Measurements from ENCODE around the gene NUPR2. TPM values are rescaled to one million over a fixed set of nuclear protein-coding genes. Genes with fewer than 3 reads are reported as not detected.

Gene NUPR2
- total and polyA plus RNA-seq, 2 of the 8 experiments (the other 6 are each of a cell fraction or from before 2014, with no cell fraction given): not detected

DNA sequence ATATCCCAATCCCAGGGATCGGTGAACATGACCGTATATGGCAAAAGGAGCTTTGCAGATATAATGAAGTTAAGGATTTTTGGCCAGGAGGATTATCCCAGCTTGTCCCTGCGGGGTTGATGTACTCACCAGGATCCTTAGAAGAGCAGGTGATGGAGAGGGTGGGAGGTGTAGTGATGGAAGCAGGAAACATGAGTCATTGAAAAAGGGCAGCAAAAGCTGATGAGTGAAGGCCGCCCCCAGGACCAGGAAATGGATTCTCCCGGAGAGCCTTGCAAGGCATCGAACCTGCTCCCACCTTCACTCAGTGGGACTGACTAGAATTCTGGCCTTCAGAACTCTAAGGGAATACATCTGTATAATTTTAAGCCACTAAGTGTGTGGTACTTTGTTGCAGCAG, 5.2 kb upstream of the NUPR2 start:
- H4K5ac ChIP-seq (ENCODE audit: insufficient read length, low read depth, low read length): no peak overlapping the region
- no peak overlapping the region for H3K27ac ChIP-seq (ENCODE audit: low read depth, low read length)
- TF ChIP-seq SIRT6 (IDR thresholded peaks at IDR 0.05; ENCODE audit: low read length): no peak
- no peak for TF ChIP-seq GTF2F1 (IDR thresholded peaks at IDR 0.05; ENCODE audit: borderline replicate concordance, low read depth, low read length)
- no peak for TF ChIP-seq NANOG (IDR thresholded peaks at IDR 0.05; ENCODE audit: insufficient read depth, low read depth, low read length, poor library complexity, severe bottlenecking)
- TF ChIP-seq RNF2 (IDR thresholded peaks at IDR 0.05; ENCODE audit: borderline replicate concordance, low read depth, low read length, missing control alignments, poor library complexity, severe bottlenecking): no peak
- TF ChIP-seq POLR2AphosphoS5 (IDR thresholded peaks at IDR 0.05; ENCODE audit: low read depth, low read length): no peak
- TF ChIP-seq TEAD4 (IDR thresholded peaks at IDR 0.05; ENCODE audit: low read depth, low read length): no peak
- TF ChIP-seq SIN3A (conservative IDR thresholded peaks at IDR 0.05 in 1 of 2, IDR thresholded peaks at IDR 0.05 in 1 of 2; ENCODE audit: low read depth in 1 of 2, low read length in 2 of 2): no peak
- H3K9me3 ChIP-seq (ENCODE audit: insufficient read depth in 2 of 2, low read depth in 1 of 2, low read length in 1 of 2): peaks cover 41 to 62% of the 10 kb centered on the region in 2 experiments
- H3K14ac ChIP-seq (ENCODE audit: insufficient read length): no peak overlapping the region
- H3K23me2 ChIP-seq (ENCODE audit: low read depth, low read length): no peaks in the 10 kb centered on the region
- H3K36me3 ChIP-seq (ENCODE audit: control insufficient read depth in 2 of 4, insufficient read depth in 4 of 4, low read length in 3 of 4): no peaks in the 10 kb centered on the region
- H3K56ac ChIP-seq (replicated peaks; ENCODE audit: insufficient read length, low read depth, low read length): no peak overlapping the region
- H2AK5ac ChIP-seq (ENCODE audit: low read depth, low read length): no peak overlapping the region
- no peaks in the 10 kb centered on the region for H3K79me1 ChIP-seq (ENCODE audit: low read depth, low read length)
- POLR2A ChIA-PET (ENCODE audit: partially characterized antibody): no interaction called here
- H4K91ac ChIP-seq (replicated peaks; ENCODE audit: insufficient read length, low read length): no peak overlapping the region
- no peaks in the 10 kb centered on the region for H4K20me1 ChIP-seq (replicated peaks in 1 of 2; ENCODE audit: control insufficient read depth in 1 of 2, insufficient read depth in 2 of 2, low read length in 2 of 2)
- H2BK12ac ChIP-seq (ENCODE audit: low read depth, low read length): no peak overlapping the region
- H3K4ac ChIP-seq (replicated peaks; ENCODE audit: insufficient read length, low read depth, low read length): no peak overlapping the region
- H2AFZ ChIP-seq (ENCODE audit: low read length): no peak overlapping the region
- no peaks in the 10 kb centered on the region for H3K79me2 ChIP-seq (ENCODE audit: control insufficient read depth in 1 of 2, insufficient read depth in 2 of 2, low read length in 2 of 2)
- no peak overlapping the region for H2BK20ac ChIP-seq (ENCODE audit: low read length)
- FAIRE-seq: no peak
- no peak for DNase-seq (ENCODE audit: low read depth in 1 of 2, low spot score in 2 of 2)
- no peak overlapping the region for H2BK15ac ChIP-seq (ENCODE audit: low read length)
- H3K4me2 ChIP-seq (ENCODE audit: insufficient read depth in 1 of 2, low read depth in 2 of 2, low read length in 2 of 2): no peak overlapping the region
- no peak overlapping the region for H3K4me3 ChIP-seq (ENCODE audit: extremely low read depth in 1 of 4, insufficient read depth in 2 of 4, low read depth in 3 of 4, low read length in 4 of 4)
- no peaks in the 10 kb centered on the region for H3K27me3 ChIP-seq (replicated peaks in 1 of 4; ENCODE audit: control insufficient read depth in 3 of 4, extremely low read depth in 1 of 4, insufficient read depth in 3 of 4, low read length in 3 of 4)
- CTCF ChIA-PET (ENCODE audit: partially characterized antibody): no interaction called here
- H3K23ac ChIP-seq (ENCODE audit: insufficient read length): no peak overlapping the region
- H3K9ac ChIP-seq (replicated peaks in 1 of 4; ENCODE audit: extremely low read depth in 1 of 4, low read depth in 3 of 4, low read length in 3 of 4): no peak overlapping the region
- no peak overlapping the region for H4K8ac ChIP-seq (ENCODE audit: extremely low read depth, insufficient read depth, low read length)
- no peak overlapping the region for H2BK5ac ChIP-seq (ENCODE audit: low read depth, low read length)
- no peaks in the 10 kb centered on the region for H3K4me1 ChIP-seq (replicated peaks in 1 of 4; ENCODE audit: control insufficient read depth in 3 of 4, insufficient read depth in 4 of 4, low read length in 3 of 4)
- no peak overlapping the region for H3K18ac ChIP-seq (ENCODE audit: extremely low read depth, low read length)
- no peak overlapping the region for H2BK120ac ChIP-seq (replicated peaks; ENCODE audit: low read depth, low read length)
- 87% methylated on average over 6 of the region's 6 CpGs; no CpG with 5 or more reads in 1 of the 2 experiments for WGBS, 2 experiments (ENCODE audit: extremely low coverage in 1 of 2, insufficient coverage in 1 of 2, insufficient read length in 1 of 2, insufficient replicate concordance in 2 of 2, low coverage in 1 of 2, low lambda C conversion rate in 2 of 2, missing lambda C conversion rate in 1 of 2)

All from H1 (cell line).